Smooth muscle cell (in vitro differentiated cells): ENCODE data around the gene NDUFAF7. TPM values are rescaled to one million over a fixed set of nuclear protein-coding genes. Genes with fewer than 3 reads are reported as not detected.
"Not testable (repeated sequence)": the region's sequence is repeated elsewhere in the genome, so short reads cannot be mapped to it uniquely, and the experiment has no call there.

Experiments
- DNase-seq: peaks from one replicate; lab custom pipeline; 2025; ENCODE audit not compliant: unreplicated experiment; lab: John Stamatoyannopoulos, UW
- H2AFZ ChIP-seq: fragments of 200-600 bp; sonication (generic); 2 replicates; pipeline ENCODE4 v1.6.0; 2016; ENCODE audit warnings: antibody characterized with exemption, low read depth, mild to moderate bottlenecking
- H3F3A ChIP-seq: fragments of 200-600 bp; sonication (generic); 2 replicates; pipeline ENCODE4 v1.6.0; 2017; ENCODE audit warnings: antibody characterized with exemption, low read depth
- H3K27ac ChIP-seq: fragments of 200-600 bp; sonication (generic); 2 replicates; pipeline ENCODE4 v1.5.1; 2016; ENCODE audit warnings: low read depth, mild to moderate bottlenecking
- H3K27me3 ChIP-seq: fragments of 200-600 bp; sonication (generic); 2 replicates; pipeline ENCODE4 v1.6.1; 2016; ENCODE audit warnings: low read depth, mild to moderate bottlenecking
- H3K36me3 ChIP-seq: fragments of 200-600 bp; sonication (generic); 2 replicates; pipeline ENCODE4 v1.5.1; 2016; ENCODE audit warnings: low read depth
- H3K4me1 ChIP-seq: fragments of 200-600 bp; sonication (generic); 2 replicates; pipeline ENCODE4 v1.5.1; 2016; ENCODE audit warnings: low read depth
- H3K4me2 ChIP-seq: fragments of 200-600 bp; sonication (generic); 2 replicates; pipeline ENCODE4 v1.6.0; 2016; ENCODE audit warnings: mild to moderate bottlenecking
- H3K4me3 ChIP-seq: fragments of 200-600 bp; sonication (generic); 2 replicates; pipeline ENCODE4 v1.5.1; 2016; ENCODE audit warnings: mild to moderate bottlenecking
- H3K79me2 ChIP-seq: fragments of 200-600 bp; sonication (generic); 2 replicates; pipeline ENCODE4 v1.6.0; 2016; ENCODE audit warnings: low read depth, mild to moderate bottlenecking
- H3K9ac ChIP-seq: fragments of 200-600 bp; sonication (generic); 2 replicates; pipeline ENCODE4 v1.6.0; 2016; ENCODE audit warnings: low read depth
- H3K9me3 ChIP-seq: fragments of 200-600 bp; sonication (generic); replicated peaks from 2 replicates; pipeline ENCODE4 v1.5.1; 2016; ENCODE audit warnings: low read depth
- H4K20me1 ChIP-seq: fragments of 200-600 bp; sonication (generic); 2 replicates; pipeline ENCODE4 v1.6.0; 2016; ENCODE audit warnings: low read depth
- CTCF ChIP-seq: fragments of 200-600 bp; sonication (generic); IDR thresholded peaks from 2 replicates; pipeline ENCODE4 v1.5.1; 2017; ENCODE audit warnings: borderline replicate concordance, mild to moderate bottlenecking, antibody characterized with exemption; ENCODE audit not compliant: insufficient read depth, poor library complexity, severe bottlenecking
- WGBS: methylation state at CpG from one replicate; pipeline ENCODE4 v1.1.7; 2016; ENCODE audit warnings: low lambda C conversion rate; 5-methylcytosine and 5-hydroxymethylcytosine counted together
- polyA plus RNA-seq: library from polyadenylated mRNA; unstranded; fragments of >200 nt; fragmentation: Nextera tagmentation; extraction: Ambion mirVana; gene quantifications from 2 replicates; pipeline ENCODE4 v1.2.1, GENCODE V29; 2016
- total RNA-seq: library from RNA; depleted of rRNA; stranded (reverse); fragments of >200 nt; gene quantifications from 2 replicates; pipeline ENCODE4 v1.2.3, GENCODE V29; 2014

The NDUFAF7 gene
- total and polyA plus RNA-seq, 2 experiments from 2014 or later = 13.4 to 46.9 TPM

GRCh38 chr2:37192551-37192950 is 38.9 kb upstream of the NDUFAF7 start:
- no peak for TF ChIP-seq CTCF
- H2AFZ ChIP-seq = no peak overlapping the region
- H3K9ac ChIP-seq = no peak overlapping the region
- H4K20me1 ChIP-seq = no peaks in the 10 kb centered on the region
- no peaks in the 10 kb centered on the region for H3K79me2 ChIP-seq
- no peak overlapping the region for H3K4me2 ChIP-seq
- no peaks in the 10 kb centered on the region for H3K9me3 ChIP-seq
- no peak overlapping the region for H3K27ac ChIP-seq
- H3K4me1 ChIP-seq = peaks cover 12% of the 10 kb centered on the region
- 100% methylated on average over 1 of the region's 1 CpG for WGBS
- H3F3A ChIP-seq = no peaks in the 10 kb centered on the region
- no peak overlapping the region for H3K4me3 ChIP-seq
- DNase-seq = no peak
- no peaks in the 10 kb centered on the region for H3K36me3 ChIP-seq
- no peaks in the 10 kb centered on the region for H3K27me3 ChIP-seq

GRCh38 chr2:37195862-37196319 is 35.6 kb upstream of the NDUFAF7 start:
- not testable (repeated sequence) for H3K9ac ChIP-seq, H3K27ac ChIP-seq

GRCh38 chr2:37196320-37197195 is 34.9 kb upstream of the NDUFAF7 start, which contains the start of gene CEBPZOS:
TSS of gene CEBPZOS (plus strand) at chr2:37196496. CDS start at chr2:37199705, 3,209 bp downstream.
- H3K79me2 ChIP-seq = peaks cover 10% of the 10 kb centered on the region
- peak within 1 kb of the TSS; percentile 59 for H3K27ac ChIP-seq
- peaks cover 12% of the 10 kb centered on the region for H3K4me1 ChIP-seq
- H3K27me3 ChIP-seq = no peaks in the 10 kb centered on the region
- H3K9ac ChIP-seq = peak within 1 kb of the TSS; percentile 66
- no peaks in the 10 kb centered on the region for H3F3A ChIP-seq
- peak within 1 kb of the TSS; percentile 83 for H3K4me2 ChIP-seq
- H2AFZ ChIP-seq = peak within 1 kb of the TSS; percentile 61
- H3K4me3 ChIP-seq = peak within 1 kb of the TSS; percentile 61
- no peaks in the 10 kb centered on the region for H3K36me3 ChIP-seq
- WGBS = 58% methylated on average over 50 of the region's 72 CpGs
- no peak for TF ChIP-seq CTCF
- DNase-seq = no peak
- H3K9me3 ChIP-seq = no peaks in the 10 kb centered on the region
- H4K20me1 ChIP-seq = no peaks in the 10 kb centered on the region

More at GRCh38 chr2:37195862-37196319, 35.6 kb upstream of the NDUFAF7 start:
- not testable (repeated sequence) for H3F3A ChIP-seq, H3K36me3 ChIP-seq, H3K27me3 ChIP-seq, H4K20me1 ChIP-seq, H3K9me3 ChIP-seq, DNase-seq, H3K79me2 ChIP-seq
- Histone ChIP-seq H3K4me3 (peak overlapping the region; percentile 61), H3K4me2 (peak overlapping the region; percentile 83), H2AFZ (peak overlapping the region; percentile 61), H3K4me1 (peaks cover 12% of the 10 kb centered on the region)
- 89% methylated on average over 20 of the region's 20 CpGs for WGBS

- H4K20me1 ChIP-seq = no peaks in the 10 kb centered on the region
- H2AFZ ChIP-seq = no peak overlapping the region
- 71% methylated on average over 8 of the region's 8 CpGs for WGBS
- no peaks in the 10 kb centered on the region for H3K27me3 ChIP-seq
- H3F3A ChIP-seq = no peaks in the 10 kb centered on the region
- no peak overlapping the region for H3K27ac ChIP-seq
- DNase-seq = no peak
- no peak overlapping the region for H3K4me2 ChIP-seq
- no peak overlapping the region for H3K9ac ChIP-seq
- H3K4me1 ChIP-seq = no peaks in the 10 kb centered on the region
- peaks cover 15% of the 10 kb centered on the region for H3K79me2 ChIP-seq
- peaks cover 1% of the 10 kb centered on the region for H3K36me3 ChIP-seq
- no peak for TF ChIP-seq CTCF
- no peak overlapping the region for H3K4me3 ChIP-seq
- H3K9me3 ChIP-seq = no peaks in the 10 kb centered on the region
These were observed 32.8 kb upstream of the NDUFAF7 start for GRCh38 chr2:37198681-37199065.
